GM21526 (cell line): ENCODE measurements around the gene CHGA.

ENCODE experiments used
- ATAC-seq: cut with Tn5 transposase; IDR thresholded peaks from one replicate; pipeline ENCODE4 v1.9.1; 2021; ENCODE audit warnings: moderate library complexity; ENCODE audit not compliant: unreplicated experiment, low FRiP score

The CHGA gene

DNA sequence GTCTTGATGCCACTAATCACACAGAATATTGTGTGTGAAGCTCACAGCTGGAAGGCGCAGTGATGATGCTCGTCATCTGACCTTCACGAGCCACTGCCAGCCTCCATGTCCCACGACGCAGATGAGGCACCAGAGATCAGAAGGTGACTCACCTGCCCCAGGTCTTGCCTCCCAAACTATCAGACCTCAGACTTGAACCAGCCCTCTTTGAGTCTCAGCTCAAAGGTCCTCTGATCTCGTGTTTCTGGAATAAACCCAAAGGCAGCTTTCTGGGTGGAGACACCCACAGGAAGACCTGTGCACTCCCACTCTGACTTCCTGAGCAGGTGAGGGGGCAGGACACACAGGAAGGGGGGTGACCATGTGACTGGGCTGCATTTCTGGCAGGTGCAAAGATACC lies 19.6 kb upstream of the CHGA start:
- no peak for ATAC-seq

DNA sequence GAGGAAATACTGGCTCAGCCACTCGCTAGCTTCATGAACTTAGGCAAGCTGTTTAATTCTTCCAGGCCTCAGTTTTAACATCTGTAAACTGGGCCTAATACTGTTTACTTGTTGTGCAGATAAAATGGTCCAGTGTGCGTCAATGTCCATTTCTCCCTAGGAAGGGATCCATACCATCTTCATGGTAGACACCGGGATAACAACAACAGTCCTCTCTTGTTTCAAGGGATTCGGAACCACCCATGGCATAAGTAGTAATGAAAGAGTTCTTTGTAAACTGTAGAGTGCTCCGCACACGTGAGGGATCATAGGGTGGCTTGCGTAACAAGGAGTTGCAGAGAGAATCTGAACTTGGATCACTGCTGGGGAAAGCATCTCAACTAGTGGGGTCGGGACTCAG lies 17.3 kb upstream of the CHGA start:
- ATAC-seq = no peak

DNA sequence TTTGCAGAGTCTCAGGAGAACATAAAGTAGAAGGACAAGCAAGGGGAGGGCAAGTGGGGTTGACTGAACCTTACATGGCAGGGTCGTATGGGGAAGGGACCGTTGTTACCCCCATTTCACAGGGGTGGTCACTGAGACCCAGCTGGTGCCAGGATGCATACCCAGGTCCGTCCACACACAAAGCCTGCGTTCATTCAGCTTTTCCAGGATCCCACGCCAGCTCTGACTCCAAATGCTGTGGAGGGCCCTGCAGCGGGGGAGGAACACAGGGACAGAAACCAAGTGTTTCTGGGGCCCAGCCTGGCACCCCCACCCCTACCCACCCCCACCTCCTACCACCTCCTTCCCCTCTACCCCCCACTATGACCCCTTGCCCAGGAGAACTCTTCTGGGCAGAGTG lies 16.5 kb upstream of the CHGA start:
- no peak for ATAC-seq

DNA sequence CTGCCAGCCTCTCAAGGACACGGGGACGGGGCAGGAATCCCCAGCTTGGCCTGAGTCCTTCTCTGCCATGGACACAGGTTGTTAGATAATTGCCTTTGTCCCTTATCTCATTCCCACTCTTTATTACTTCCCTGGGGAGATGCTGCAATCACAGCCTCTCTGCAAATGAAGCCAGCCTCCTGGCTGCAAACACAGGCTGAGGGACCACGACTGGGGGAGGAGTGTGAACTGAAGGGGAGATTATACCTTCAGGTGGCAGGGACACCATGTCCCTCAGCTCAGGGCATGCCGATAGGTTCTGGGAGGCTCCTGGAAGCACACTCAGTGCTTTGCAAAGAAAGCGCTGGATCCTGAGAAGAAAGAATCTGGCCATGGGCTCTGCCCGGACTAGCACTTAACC lies 16.1 kb upstream of the CHGA start:
- no peak for ATAC-seq

DNA sequence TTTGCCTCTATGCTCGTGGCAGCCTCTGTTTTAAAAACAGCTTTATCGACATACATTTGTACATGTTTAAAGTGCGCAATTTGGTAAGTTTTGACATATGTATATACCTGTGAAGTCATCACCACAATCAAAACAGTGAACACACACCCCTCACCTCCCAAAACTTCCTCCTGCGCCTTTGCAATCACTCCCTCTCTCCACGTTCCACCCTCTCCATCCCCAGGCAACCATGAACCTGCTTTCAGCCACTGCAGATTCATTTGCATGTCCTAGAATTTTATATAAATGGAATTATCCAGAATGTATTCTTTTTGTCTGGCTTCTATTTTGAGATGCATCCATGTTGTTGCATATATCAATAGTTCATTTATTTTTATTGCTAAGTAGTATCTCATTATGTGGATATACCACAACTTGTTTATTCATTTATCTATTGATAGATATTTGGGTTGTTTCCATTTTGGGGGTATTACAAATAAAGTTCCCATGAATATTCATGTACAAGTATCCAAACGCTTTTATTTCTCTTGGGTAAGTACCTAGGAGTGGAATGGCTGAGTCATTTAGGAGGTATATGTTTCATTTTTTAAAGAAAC lies 15.5 kb upstream of the CHGA start:
- no peak for ATAC-seq

DNA sequence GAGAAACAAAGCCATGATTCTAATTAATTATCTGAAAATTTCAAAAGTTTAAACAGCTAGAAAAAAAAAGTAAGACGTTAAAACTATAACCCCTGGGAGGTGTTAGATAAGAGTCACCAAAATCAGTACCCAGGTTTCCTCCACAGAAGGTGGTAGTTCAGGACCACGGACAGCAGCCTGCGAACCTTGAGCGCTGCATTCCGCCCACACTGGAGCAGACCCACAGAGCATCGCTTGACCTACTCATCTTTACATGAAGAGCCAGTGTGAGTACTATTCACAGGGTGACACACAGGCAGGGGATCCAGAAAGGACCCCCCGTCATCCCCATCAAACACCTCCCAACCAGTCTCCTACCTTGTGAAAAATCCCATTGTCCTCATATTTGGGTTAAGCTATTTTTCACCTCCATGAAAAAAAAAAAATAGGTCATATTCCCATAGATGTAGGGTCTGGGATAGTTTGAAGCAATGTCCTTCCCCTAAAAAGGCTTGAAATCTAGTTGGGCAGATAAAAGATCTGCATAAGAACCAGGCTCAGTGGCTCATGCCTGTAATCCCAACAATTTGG lies 8.8 kb upstream of the CHGA start:
- no peak for ATAC-seq

DNA sequence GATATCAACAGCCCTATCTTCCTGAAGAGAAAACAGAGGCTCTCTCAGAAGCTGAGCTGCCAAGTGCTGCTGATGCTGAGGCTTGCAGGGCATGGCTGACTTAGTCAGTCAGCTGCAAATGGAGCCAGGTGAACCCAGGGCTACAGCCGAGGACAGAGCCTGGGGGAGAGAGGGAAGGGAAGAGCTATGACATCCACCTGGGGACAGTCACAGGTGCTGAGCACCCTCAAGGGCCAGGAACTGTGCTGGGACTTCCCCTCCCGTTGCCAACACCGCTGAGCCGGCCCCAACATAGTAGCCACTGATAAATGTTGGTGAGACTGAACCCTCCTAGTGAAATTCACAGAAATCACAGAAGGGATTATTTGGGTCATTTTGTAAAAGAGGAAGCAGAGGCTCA lies 6.7 kb upstream of the CHGA start:
- ATAC-seq = no peak

DNA sequence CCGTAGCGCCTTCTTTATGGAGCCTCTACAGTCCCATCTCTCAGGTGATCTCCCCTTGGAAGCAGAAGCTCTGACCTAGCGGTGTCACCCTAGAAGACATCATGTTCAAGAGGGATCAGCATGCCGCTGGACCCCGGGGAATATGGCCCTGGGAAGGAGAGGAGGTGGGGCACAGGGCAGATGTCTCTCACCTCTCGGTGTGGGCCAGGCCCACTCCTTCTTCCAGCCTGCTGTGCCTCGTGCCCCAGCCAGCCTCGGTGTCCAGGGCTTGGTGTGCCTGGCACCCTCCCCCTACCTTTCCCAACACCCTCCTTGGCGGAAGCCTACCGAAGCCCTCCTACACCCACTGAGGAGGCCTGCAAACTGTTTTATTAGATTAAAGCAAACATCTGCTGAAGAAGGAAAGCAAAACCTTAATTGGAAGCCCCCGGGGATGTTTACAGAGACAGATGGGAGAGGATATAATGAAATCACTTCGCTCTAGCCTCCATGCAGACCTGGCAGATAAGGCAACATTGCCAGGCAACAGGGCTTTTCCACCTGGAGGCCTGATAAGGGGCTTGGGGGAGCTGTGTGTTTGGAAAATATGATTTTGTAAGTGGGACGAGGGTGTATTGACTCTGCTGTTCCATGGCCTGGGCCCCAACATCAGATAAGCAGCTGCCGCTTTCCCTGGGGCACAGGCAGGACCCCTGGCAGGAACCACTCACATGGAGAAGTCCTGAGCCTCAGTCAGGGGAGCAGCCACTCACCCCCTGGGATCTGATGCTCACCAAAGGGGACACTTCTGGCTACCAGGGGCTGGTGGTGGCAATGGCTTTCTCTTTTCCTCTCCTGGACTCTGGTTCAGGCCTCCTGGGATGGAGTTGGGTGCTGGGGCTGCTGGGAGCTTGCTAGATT lies 5.7 kb upstream of the CHGA start:
- no peak for ATAC-seq

DNA sequence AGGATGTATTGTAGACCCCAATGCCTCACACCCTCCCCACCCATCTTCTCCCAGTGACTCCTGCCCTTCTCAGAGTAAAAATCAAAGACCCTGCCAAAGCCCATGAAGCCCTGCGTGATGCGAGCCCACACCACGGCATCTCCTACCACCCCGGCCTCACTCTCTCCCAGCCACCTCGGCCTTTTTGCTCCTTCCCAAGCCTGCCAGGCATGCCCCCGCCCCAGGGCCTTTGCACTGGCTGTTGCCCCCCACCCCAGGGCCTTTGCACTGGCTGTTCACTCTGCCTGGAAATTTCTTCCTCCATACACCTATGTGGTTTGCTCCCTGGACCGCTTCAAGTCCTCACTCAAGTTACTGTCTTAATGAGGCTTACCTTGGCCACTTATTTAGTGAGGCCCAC lies 5.0 kb upstream of the CHGA start:
- no peak for ATAC-seq

DNA sequence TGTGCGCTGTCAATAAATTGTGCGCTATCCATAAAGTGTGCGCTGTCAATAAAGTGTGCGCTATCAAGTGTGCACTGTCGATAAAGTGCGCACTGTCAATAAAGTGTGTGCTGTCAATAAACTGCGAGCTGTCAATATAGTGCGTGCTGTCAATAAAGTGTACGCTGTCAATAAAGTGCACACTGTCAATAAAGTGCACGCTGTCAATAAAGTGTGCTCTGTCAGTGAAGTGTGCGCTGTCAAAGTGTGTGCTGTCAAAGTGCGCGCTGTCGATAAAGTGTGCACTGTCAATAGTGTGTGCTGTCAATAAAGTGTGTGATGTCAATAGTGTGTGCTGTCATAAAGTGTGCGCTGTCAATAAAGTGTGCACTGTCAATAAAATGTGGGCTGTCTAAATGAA lies 2.9 kb upstream of the CHGA start:
- ATAC-seq = no peak

DNA sequence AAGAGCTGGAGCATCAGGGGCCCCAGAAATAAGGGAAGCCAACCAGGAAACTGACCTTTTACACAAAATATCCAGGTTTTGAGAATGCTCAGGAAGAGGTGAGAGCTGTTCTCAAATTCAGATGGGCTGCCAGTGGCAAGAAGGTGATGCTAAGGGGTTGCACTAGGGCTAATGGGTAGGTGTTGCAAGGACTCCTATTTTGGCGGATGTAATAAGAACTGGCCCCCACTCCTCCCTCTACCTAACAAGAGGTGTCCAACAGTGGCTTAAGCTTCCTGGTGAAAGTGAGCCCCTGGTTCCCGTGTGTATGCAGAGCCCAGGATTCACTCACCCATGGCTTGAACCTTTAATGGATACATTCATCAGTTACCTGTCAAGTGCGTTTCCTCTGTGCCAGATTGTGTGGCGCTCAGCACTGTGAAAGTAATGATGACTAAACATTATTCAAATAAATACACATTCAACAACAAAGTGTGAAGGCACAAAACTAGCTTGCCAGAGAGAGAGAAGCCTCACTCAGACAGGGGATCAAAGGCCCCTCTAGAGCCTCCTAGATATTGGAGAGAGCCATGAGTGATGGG lies 705 bp upstream of the CHGA start:
- no peak for ATAC-seq

DNA sequence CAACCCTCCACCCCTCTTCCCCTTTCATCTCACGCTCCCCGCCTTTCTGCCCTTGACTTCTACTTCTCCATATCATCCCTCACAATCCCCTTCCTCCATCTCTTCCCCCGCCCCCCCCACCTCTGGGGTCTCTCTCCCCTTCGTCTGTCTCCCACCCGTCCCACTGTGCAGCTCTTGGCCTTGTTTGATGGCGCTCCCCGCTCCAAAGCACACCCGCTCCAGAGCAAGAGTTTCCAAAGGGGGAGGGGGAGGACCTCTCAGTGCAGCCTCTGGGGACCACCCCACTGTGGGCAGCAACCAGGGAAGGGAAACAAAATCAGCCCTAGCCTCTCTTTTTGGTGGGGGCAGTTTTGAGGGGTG lies 774 bp downstream of the CHGA start:
- ATAC-seq = no peak

DNA sequence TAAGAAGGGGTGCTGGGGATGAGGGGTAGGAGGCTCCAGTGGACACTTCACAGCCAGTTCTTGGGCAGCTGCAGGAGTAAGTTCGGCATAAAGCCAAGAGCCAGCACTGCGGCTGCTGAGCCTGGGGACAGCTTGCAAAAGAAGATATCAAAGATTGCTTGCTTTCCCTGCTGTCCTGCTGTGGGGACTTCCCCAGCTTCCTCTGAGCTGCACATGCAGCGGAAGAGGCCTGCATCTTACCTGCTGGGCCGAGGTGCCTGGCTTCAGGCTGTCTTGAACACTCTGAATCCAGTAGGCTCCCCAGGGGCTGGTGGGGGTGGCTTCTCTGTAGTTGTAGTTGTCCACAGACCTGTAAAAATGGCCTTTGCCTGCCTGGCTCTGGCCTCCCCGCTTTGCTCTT lies 1.3 kb downstream of the CHGA start:
- no peak for ATAC-seq

DNA sequence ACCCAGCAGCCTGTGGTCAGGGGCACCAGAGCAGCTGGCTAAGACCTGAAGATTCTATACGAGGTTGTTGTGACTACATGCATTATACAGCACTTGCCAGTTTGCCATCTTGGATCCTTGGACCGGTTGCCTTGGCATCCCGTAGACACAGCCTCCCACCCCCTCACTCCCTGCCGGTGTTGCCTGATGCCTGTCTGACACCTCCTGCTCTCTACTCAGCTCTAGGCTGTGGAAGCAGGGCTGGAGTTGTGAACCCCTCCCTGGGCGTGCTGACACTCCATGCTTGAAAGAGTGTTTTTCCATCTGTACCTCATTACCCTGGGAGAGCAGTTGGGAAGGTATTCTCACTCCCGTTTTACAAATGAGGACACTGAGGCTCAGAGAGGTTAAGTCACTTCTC lies 2.5 kb downstream of the CHGA start:
- no peak for ATAC-seq

DNA sequence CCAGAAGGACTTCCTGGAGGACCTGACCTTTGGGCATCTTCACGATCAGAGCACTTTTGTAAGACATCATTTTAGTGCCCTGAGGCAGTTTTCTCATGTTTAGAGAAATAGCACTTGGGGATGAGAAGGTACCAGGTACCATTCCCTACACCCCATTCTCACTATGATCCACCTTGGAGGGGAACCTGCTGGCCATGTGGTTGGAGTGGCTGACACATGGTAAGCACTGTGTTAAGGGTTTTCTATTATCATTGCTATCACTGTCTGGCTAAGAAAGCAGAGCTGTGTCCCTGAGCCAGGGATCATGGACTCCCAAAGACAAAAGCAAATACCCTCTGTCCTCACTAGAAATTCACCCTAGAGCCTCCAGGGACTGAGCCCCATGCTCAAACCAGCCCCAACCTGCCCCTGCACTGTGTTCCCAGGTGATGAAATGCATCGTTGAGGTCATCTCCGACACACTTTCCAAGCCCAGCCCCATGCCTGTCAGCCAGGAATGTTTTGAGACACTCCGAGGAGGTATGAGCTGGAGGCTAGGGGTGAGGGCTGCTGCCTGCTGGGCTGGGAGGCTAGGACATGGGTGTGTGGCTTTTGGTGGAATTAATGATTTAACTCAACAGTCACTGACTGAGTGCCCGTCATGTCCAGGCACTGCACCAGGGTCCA lies 3.4 kb downstream of the CHGA start:
- no peak for ATAC-seq

DNA sequence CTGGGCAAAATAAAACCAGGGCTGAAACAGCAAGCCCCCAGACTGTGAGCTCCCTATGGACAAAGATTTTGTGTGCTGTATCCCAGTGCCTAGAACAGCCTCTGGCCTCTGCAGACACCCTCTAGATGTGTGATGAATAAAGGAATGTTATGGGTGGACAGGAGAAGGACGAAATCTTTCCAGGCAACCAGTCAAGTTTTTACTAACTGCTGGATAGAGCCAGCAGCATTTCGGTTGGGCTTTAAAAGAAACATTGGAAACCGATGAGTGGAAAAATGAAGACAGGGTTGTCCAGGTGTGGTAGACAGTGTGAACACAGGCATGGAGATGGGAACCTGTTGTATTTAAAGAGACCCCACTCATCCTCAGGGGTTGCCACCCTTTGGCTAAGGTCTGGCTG lies 4.0 kb downstream of the CHGA start:
- ATAC-seq = no peak

DNA sequence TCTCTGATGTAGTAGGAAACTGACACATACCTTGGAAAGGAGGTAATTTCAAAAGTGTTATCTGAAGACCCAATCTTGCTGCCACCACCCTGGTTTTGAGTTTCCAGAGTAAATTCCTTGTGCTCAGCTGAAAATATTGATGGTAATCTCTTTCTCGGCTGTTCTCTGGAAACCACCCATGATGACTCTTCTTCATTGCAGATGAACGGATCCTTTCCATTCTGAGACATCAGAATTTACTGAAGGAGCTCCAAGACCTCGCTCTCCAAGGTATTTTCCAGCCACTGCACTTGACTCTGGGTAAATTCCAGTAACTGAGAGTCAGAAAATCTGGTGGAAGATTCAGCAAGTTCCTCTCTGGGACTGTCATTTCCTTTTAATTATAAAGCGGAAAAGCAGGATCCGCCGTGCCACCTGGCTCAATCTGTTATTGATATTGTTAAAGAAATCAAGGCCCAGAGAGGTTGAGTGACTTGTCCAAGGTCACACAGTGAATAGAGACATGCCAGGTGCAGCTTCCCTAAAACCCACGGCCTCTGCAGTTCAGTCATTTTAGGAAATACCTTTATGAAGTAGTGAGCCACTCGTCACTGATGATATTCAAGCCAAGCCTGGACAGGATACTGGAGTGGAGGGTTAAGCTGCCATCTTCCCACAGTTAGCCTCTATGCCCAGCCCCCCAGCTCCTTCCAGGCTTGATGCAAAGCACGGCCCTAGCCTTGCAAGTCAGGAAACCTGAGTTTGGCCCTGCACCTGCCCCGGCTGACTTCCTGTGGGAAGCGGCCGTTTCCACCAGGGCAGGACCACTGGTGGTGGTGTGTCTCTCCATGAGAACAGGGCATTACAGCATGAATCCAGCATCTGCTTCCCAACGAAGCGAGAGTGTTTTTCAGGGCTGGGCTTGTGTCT lies 4.7 kb downstream of the CHGA start:
- ATAC-seq = no peak

DNA sequence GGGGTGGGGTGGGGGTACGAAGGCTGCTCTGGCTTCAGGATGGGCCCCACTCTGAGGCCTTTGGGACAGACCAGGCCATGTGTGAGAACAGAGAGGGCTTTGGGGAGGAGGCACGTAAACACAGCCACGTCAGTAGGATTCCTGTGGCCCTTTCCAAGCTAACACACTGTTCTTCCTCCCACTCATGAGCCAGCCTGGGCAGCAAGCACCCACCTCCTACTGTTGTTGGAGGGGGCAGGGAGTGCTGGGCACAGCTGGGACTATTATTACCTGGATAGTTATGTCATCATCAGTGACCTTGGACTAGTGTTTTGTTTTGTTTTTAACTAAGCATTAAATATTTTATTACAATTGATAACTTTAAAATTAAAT lies 5.3 kb downstream of the CHGA start:
- ATAC-seq = no peak

DNA sequence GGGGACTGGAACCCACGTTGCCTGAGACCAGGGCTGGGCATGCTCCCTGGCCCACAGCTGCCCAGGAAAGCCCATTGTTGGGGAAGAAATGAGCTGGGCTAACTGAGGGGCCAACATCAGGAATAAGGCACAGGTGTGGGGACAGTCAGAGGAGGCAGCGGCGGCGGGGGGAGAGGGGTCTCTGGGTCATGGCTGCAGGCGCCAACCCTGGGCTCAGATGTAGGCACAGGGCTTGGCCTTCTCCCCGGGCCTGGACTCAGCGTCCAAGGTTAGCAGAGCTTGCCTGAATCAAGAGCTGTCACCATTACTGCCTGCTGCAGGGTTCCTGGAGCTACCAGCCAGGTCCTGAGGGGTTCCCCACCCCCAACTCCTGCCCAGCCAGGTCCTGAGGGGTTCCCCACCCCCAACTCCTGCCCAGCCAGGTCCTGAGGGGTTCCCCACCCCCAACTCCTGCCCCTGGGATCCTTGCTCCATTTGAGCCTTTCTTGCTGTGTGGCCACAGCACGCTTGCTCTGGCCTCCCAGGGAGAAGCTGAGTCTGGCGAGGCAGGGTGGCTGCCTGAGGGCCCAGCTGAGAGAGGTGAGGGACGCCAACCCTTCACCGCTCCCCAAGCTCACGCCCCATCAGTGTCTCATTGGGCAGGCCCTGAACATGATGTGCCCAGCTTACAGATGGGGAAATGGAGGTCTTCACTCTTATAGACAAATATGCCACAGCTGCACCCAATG lies 6.2 kb downstream of the CHGA start:
- ATAC-seq = no peak
